ENCODE results near the gene MFAP5. TPM values are rescaled to one million over a fixed set of nuclear protein-coding genes. Genes with fewer than 3 reads are reported as not detected.
A peak's percentile ranks its signal among the peaks of the same experiment; 100 is the strongest.
"Not testable (repeated sequence)": the region's sequence is repeated elsewhere in the genome, so short reads cannot be mapped to it uniquely, and the experiment has no call there.

The MFAP5 gene
- total RNA-seq, 1 donor from 2014 or later = 0.85 TPM

- DNase-seq = no peak
Observed at GRCh38 chr12:8672381-8672780, 9.8 kb upstream of the MFAP5 start.

DNA sequence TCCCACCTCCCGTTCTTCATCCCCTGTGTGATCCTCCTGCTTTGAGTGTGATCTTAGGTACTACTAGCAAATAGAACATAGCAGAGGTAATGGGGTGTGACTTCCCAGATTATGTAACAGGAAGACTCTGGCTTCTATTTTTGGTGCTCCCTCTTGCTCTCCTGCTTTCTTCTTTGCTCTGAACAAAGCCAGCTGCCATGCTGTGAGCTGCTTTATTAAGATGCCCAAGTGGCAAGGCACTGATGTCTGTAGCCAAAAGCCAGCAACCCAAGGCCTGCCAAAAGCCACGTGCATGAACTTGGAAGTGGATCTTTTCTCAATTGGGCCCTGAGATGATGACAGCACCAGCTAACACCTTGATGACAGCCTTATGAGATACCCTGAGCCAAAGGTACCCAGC lies 5.8 kb upstream of the MFAP5 start:
- no peak for DNase-seq

DNA sequence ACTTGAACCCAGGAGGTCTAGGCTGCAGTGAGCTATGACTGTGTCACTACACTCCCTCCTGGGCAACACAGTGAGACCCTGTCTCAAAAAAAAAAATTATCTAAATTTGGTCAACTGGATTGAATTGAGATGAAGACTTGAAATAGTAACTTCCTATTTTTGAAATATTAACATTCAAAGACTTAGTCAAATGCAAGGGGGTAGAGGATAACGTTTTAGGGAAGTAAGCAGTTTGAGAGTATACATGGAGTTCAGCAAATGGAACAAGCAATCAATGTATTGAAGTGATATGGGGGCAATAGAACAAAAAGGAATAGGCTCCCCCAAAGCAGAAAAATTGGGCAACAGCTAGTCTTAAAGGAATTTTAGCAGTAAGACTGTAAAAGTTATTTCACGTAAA lies 4.6 kb upstream of the MFAP5 start:
- DNase-seq = no peak

DNA sequence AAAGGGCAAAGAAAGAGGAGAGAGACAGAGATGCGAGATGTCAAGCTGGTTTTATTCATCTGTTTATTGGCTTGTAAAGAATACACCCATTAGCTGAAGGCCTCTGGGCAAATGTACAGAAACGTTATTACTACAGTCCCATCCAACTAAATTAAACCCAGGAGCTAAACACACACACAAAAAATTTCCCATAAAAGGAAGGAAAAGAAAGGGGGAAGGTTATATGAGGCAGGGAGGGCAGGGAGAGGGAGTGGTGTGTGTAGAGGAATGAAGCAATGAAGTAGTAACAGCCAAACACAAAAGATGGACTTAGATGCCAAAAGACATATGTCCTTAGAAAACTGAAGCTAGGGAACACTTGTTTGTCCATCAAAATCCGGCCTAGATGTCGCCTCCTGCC lies 3.1 kb upstream of the MFAP5 start:
- no peak for DNase-seq

- DNase-seq = no peak
Observed at GRCh38 chr12:8664228-8664913, 1.7 kb upstream of the MFAP5 start.

- DNase-seq = no peak
Observed at GRCh38 chr12:8661751-8662150, 875 bp downstream of the MFAP5 start.

DNA sequence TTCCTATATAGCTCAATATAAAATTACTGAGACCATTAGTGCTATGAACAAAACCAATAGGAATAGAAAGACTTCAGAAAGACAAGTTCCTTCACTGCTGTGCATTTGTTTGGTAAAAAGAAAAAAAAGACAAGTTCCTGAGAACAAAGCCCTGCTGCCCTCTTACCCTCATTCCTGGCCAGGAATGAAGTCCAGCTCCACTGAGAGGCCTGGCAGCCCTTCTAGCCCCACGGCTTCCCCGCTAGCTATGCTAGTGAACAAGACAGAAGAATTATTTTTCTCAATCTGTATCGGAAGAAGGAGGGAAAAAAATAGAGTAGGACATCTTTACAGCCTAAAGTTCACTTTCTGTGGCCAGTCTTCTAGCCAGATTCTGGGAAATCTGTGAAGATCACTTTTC lies 1.6 kb downstream of the MFAP5 start:
- DNase-seq = peak; percentile 17

- DNase-seq = peak; percentile 13
Observed at GRCh38 chr12:8658346-8658745, 4.3 kb downstream of the MFAP5 start.

DNA sequence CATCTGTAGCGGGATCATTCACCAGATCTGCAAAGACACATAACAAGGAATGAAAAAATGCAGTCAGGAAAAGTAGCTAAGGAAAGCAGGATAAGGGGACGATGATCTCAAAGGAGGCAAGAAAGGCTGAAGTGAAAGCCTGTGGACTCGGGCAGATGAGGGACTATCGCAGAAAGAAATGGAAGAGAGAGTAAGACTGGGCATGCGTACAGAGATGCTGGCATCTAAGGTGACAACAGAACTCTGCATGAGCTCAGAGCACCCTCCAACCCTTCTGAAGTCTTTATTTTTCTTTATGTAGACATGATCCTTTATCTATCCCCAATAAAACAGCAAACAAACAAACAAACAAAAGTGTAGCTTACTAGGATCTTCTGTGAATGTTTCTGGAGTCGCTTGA lies 7.2 kb downstream of the MFAP5 start:
- no peak for DNase-seq

- DNase-seq = no peak
Observed at GRCh38 chr12:8648576-8649205, 13.9 kb downstream of the MFAP5 start.

DNA sequence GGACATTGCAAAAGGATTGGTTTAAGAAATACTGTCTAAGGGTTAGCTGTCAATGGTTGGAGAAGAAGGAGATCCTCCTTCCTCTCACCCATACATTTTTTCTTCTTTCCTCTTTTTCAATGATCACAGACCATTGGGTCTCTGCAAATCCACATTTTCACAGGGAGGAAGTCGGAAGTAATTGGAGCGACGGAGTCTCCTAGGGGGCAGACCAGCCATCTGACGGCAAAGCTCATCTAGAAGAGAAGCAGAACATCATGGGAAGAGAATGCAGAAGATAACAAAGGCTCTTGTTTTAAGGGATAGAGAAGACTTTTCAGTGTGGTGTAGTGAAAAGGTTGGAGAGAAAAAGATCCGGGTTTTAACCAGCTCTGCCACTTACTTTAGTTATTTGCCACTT lies 14.7 kb downstream of the MFAP5 start:
- no peak for DNase-seq

DNA sequence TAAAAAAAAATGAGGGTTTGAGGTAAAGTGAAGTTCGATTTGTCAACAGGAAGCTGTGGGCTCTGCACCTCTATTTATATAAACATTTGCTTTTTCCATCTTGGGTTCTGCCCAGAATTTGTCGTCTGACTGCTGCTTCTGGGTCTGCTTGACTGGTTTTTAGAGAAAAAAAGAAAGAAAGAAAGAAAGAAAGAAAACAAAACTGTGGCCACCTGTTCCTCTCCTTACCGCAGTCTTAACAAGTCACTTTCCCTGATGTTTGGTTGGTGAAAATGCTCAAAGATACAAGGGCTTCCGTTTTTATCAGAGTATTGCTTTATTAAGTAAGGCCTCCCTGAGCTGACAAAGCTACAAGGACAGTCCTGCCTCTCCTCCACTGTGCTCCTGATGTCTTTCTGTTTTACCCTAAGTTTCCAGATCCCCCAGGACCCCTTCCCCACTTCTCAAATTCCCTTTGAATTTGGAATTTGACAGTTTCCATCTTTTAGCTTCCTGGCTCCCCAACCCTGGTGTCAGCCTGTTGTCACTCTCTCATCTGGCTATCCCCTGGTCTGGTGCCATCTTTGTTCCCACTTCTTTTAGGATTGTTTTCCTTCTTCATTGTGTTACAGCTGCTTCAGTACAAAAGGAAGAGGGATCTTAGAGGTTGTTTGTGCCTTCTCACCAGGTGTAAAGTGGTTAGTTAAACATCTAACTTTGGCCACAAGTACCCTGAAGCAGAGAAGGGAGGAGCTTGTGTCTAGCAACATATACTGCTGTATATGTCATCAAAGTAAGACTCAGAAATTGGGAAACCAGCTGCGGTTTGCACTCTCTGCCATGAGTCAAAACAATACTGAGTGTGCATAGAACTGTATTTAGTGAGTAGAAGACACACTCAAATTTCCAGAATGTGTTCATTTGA lies 18.0 kb downstream of the MFAP5 start:
- no peak for DNase-seq

GRCh38 chr12:8642775-8643174 lies 19.9 kb downstream of the MFAP5 start:
- no peak for DNase-seq

- no peak for DNase-seq
Observed at GRCh38 chr12:8639936-8640335, 22.7 kb downstream of the MFAP5 start.

GRCh38 chr12:8638951-8639350 lies 23.7 kb downstream of the MFAP5 start:
- no peak for DNase-seq

DNA sequence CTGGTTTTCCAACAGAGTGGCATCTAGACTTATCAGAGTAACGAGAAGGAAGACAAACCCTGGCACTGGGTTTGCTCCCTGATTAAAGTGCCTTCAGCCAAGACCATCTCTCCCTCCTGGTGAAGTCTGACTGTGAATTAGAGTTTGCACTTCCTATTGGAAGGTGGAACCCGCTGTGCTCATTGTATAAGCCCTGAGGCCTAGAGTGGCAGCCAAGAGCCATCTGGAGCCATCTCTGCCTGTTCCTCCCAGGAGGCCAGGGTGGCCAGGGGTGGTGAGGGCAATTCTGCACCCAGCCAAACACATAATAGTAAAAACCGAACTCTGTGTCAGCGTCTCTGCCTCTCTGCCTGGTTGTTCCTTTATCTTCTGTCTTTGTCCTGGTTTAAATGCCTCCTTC lies 25.0 kb downstream of the MFAP5 start:
- DNase-seq = no peak

DNA sequence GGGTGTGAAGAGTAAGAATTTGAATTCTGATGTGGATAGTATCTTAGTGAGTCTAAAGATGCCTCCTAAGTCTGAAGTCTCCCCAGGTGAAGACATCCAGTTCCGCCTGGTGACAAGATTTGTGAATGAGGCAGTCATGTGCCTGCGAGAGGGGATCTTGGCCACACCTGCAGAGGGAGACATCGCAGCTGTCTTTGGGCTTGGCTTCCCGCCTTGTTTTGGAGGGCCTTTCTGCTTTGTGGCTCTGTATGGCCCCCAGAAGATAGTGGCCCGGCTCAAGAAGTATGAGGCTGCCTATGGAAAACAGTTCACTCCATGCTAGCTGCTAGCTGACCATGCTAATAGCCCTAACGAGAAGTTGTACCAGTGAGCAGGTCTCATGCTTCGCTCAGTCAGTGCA lies 25.4 kb downstream of the MFAP5 start:
- no peak for DNase-seq

GRCh38 chr12:8636581-8636980 lies 26.0 kb downstream of the MFAP5 start:
- no peak for DNase-seq

DNA sequence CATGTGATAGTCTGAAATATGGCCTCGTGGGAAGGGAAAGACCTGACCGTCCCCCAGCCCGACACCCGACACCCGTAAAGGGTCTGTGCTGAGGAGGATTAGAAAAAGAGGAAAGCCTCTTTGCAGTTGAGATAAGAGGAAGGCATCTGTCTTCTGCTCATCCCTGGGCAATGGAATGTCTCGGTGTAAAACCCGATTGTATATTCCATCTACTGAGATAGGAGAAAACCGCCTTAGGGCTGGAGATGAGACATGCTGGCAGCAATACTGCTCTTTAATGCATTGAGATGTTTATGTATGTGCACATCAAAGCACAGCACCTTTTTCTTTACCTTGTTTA lies 26.6 kb downstream of the MFAP5 start:
- not testable (repeated sequence) for DNase-seq

GRCh38 chr12:8635342-8636006 lies 27.2 kb downstream of the MFAP5 start:
- not testable (repeated sequence) for DNase-seq

GRCh38 chr12:8630131-8630530 lies 32.5 kb downstream of the MFAP5 start:
- DNase-seq = no peak

- no peak for DNase-seq
Observed at GRCh38 chr12:8629486-8630033, 33.1 kb downstream of the MFAP5 start.

DNA sequence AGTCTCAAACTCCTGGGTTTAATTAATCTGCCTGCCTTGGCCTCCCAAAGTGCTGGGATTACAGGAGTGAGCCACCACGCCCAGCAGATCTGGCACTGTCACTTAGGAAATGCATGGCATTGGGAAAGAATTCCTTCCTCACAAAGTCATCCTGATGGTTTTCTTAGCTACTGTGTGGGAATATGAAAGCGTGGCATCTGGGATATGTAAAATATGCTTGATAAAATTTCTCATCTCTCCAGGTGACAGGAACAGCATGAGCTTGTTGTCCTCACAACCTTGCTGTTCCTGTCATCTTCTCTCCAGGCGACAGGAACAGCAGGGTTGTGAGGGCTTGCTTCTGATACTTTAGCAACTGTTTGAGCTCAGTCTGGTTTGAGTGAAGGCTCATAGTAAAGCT lies 33.9 kb downstream of the MFAP5 start:
- no peak for DNase-seq
